Activated CD4-positive, alpha-beta T cell treated with anti-CD3 and anti-CD28 coated beads, Interleukin-2, Interleukin-4, amounts not matched to agents 100 ng/mL and 50 ng/mL, durations not matched to agents 16 hours and 8 hours (primary cell): Measurements from ENCODE around the gene SLC34A1.
A peak's percentile ranks its signal among the peaks of the same experiment; 100 is the strongest.

Source experiments
- DNase-seq: peaks from one replicate; pipeline ENCODE4 v3.0.0-alpha.2; 2020; ENCODE audit warnings: low spot score

The SLC34A1 gene

GRCh38 chr5:177388521-177389052 is 4.4 kb downstream of the SLC34A1 start:
- DNase-seq: no peak

- DNase-seq: peak; percentile 74
These were observed 5.3 kb downstream of the SLC34A1 start for GRCh38 chr5:177389241-177390169.

GRCh38 chr5:177390363-177391300 is 6.4 kb downstream of the SLC34A1 start:
- peak; percentile 93 for DNase-seq

GRCh38 chr5:177392765-177393164 is 8.5 kb downstream of the SLC34A1 start:
- no peak for DNase-seq

GRCh38 chr5:177393206-177393765 is 9.1 kb downstream of the SLC34A1 start:
- no peak for DNase-seq

GRCh38 chr5:177393990-177394389 is 9.8 kb downstream of the SLC34A1 start:
- DNase-seq: no peak

GRCh38 chr5:177396078-177396477 is 11.8 kb downstream of the SLC34A1 start:
- DNase-seq: no peak

GRCh38 chr5:177396807-177397206 is 12.6 kb downstream of the SLC34A1 start:
- DNase-seq: no peak

- no peak for DNase-seq
These were observed 13.7 kb downstream of the SLC34A1 start for GRCh38 chr5:177397875-177398390.

- no peak for DNase-seq
These were observed 16.0 kb downstream of the SLC34A1 start, which contains the start of gene PFN3 for GRCh38 chr5:177399997-177400868. Gene PFN3 (minus strand): TSS chr5:177400661. CDS start chr5:177400576, 85 bp downstream.

- peak; percentile 62 for DNase-seq
These were observed 18.2 kb downstream of the SLC34A1 start for GRCh38 chr5:177402271-177403043.

- DNase-seq: peak; percentile 17
These were observed 19.0 kb downstream of the SLC34A1 start for GRCh38 chr5:177403102-177403791.

- DNase-seq: peak; percentile 82
These were observed 19.8 kb downstream of the SLC34A1 start for GRCh38 chr5:177403792-177404640.

- DNase-seq: no peak
These were observed 20.5 kb downstream of the SLC34A1 start for GRCh38 chr5:177404641-177405179.

GRCh38 chr5:177405312-177405711 is 21.1 kb downstream of the SLC34A1 start:
- no peak for DNase-seq

- no peak for DNase-seq
These were observed 21.6 kb downstream of the SLC34A1 start for GRCh38 chr5:177405805-177406204.

- no peak for DNase-seq
These were observed 25.0 kb downstream of the SLC34A1 start, which contains the start of gene F12 for GRCh38 chr5:177409043-177409801. Gene F12 (minus strand): TSS chr5:177409564. CDS start chr5:177409527, 37 bp downstream.
